ENCODE results near the gene TRAF3IP1. TPM values are rescaled to one million over a fixed set of nuclear protein-coding genes. Genes with fewer than 3 reads are reported as not detected.
"Not testable (repeated sequence)": the region's sequence is repeated elsewhere in the genome, so short reads cannot be mapped to it uniquely, and the experiment has no call there.

The TRAF3IP1 gene
- polyA plus RNA-seq, 4 donors, result 5.1 to 10.1 (median 7.5) TPM

DNA sequence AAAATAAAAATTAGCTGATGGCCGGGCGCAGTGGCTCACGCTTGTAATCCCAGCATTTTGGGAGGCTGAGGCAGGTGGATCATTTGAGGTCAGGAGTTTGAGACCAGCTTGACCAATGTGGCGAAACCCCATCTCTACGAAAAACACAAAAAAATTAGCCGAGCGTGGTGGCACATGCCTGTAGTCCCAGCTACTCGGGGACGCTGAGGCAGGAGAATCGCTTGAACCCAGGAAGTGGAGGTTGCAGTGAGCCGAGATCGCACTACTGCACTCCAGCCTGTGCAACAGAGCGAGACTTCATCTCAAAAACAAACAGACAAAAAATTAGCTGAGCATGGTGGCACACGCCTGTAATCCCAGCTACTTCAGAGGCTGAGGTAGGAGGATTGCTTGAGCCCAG lies 9.6 kb upstream of the TRAF3IP1 start:
- not testable (repeated sequence) for H3K4me3 ChIP-seq (ENCODE audit: low read depth in 1 of 3, low read length in 3 of 3); H3K36me3 ChIP-seq (ENCODE audit: control insufficient read depth in 3 of 3, insufficient read depth in 2 of 3, low read depth in 1 of 3, low read length in 3 of 3); DNase-seq; FAIRE-seq; H3K27ac ChIP-seq (ENCODE audit: low read depth in 1 of 3, low read length in 2 of 3); H3K9me3 ChIP-seq (ENCODE audit: control insufficient read depth in 2 of 2, insufficient read depth in 1 of 2, low read depth in 1 of 2, low read length in 1 of 2); H3K27me3 ChIP-seq (ENCODE audit: control insufficient read depth in 3 of 3, insufficient read depth in 3 of 3, low read length in 3 of 3)
- WGBS, 3 donors, result 88 to 94% (median 89%) methylated on average over 14 of the region's 14 CpGs
- peaks cover 0 to 10% (median 2%) of the 10 kb centered on the region in 3 donors for H3K4me1 ChIP-seq (ENCODE audit: control insufficient read depth in 3 of 3, insufficient read depth in 2 of 3, low read depth in 1 of 3, low read length in 2 of 3)

DNA sequence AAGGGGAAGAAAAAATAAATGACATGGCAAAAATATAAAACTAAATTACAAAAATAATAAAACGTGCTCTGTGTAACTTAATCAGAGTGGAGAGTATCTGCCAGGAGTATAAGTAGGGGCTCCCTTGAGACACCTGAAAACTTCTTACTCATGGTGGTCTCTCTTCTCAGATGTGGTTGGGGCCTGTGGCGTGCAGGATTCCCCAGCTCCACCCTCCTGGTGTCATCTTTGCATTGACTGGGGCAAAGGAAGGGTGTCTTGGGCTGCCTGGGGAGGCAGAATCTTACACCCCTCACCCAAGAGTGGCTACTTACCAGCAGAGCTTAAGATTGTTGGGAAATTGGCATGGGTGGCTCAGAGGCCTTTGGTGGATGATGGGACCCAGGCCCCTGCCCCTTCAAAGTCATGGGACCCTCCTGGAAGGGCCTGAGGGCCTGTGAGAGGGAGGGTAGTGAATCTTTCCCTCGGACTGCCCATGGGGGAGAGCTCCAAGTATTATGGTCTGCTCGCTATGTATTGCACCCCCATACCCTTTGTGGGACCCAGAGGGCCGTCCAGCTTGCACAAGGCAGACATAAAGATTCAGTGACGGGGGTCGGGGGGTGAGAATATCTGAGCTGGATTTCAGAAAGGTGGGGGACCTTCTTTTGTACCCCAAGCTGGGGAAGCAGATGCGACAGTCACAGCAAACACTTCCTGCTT lies 6.9 kb upstream of the TRAF3IP1 start:
- FAIRE-seq (no peak), DNase-seq (no peak)
- Histone ChIP-seq H3K27ac (ENCODE audit: low read depth in 1 of 3, low read length in 2 of 3) (no peak overlapping the region), H3K9me3 (ENCODE audit: control insufficient read depth in 2 of 2, insufficient read depth in 1 of 2, low read depth in 1 of 2, low read length in 1 of 2) (no peaks in the 10 kb centered on the region), H3K4me1 (ENCODE audit: control insufficient read depth in 3 of 3, insufficient read depth in 2 of 3, low read depth in 1 of 3, low read length in 2 of 3) (no peaks in the 10 kb centered on the region), H3K4me3 (ENCODE audit: low read depth in 1 of 3, low read length in 3 of 3) (no peak overlapping the region), H3K36me3 (ENCODE audit: control insufficient read depth in 3 of 3, insufficient read depth in 2 of 3, low read depth in 1 of 3, low read length in 3 of 3) (no peaks in the 10 kb centered on the region), H3K27me3 (ENCODE audit: control insufficient read depth in 3 of 3, insufficient read depth in 3 of 3, low read length in 3 of 3) (no peaks in the 10 kb centered on the region)
- WGBS, 3 donors, result 84 to 94% (median 86%) methylated on average over 8 of the region's 8 CpGs

DNA sequence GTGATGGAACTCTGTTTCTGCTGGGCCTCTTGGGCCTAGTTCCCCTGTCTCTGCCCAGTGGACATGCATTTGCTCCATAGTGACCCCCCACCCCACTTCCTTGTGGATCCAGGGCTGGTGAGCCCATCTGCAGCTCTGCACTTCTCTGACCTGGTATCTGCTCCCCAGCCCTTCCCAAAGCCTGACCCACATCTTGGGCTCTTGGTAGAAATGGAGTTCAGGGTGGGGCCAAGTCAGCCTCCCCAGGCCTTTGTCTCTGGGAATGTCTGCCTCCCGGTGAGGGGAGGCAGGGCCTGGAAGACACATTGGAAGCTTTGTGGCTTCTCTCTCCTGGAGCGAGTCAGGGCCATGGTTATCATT lies 6.3 kb upstream of the TRAF3IP1 start:
- no peaks in the 10 kb centered on the region for H3K36me3 ChIP-seq (ENCODE audit: control insufficient read depth in 3 of 3, insufficient read depth in 2 of 3, low read depth in 1 of 3, low read length in 3 of 3)
- no peaks in the 10 kb centered on the region for H3K4me1 ChIP-seq (ENCODE audit: control insufficient read depth in 3 of 3, insufficient read depth in 2 of 3, low read depth in 1 of 3, low read length in 2 of 3)
- no peaks in the 10 kb centered on the region for H3K9me3 ChIP-seq (ENCODE audit: control insufficient read depth in 2 of 2, insufficient read depth in 1 of 2, low read depth in 1 of 2, low read length in 1 of 2)
- no peaks in the 10 kb centered on the region for H3K27me3 ChIP-seq (ENCODE audit: control insufficient read depth in 3 of 3, insufficient read depth in 3 of 3, low read length in 3 of 3)
- no peak overlapping the region for H3K4me3 ChIP-seq (ENCODE audit: low read depth in 1 of 3, low read length in 3 of 3)
- FAIRE-seq, result no peak
- no peak for DNase-seq
- no peak overlapping the region for H3K27ac ChIP-seq (ENCODE audit: low read depth in 1 of 3, low read length in 2 of 3)
- 65 to 76% (median 69%) methylated on average over 2 of the region's 2 CpGs for WGBS, 3 donors

DNA sequence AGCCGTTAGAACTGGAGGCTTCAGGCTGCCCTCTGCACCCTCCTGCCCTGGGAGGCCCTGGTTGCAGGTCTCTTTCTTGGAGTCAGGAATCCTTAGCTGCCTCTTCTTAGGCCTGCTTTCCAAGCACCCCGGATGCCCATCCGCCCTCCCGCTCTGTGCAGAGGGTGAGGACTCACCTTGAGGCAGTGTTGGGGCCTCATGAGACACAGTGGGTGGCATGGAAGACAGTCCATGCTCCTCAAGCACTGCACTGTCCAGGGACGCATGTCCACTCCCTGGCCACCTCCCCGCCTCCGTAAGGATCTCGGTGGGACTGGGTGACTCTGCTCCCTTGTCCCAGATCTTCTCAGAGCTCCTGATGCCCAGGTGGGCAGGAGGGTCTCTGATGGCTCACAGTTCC lies 5.7 kb upstream of the TRAF3IP1 start:
- no peaks in the 10 kb centered on the region for H3K9me3 ChIP-seq (ENCODE audit: control insufficient read depth in 2 of 2, insufficient read depth in 1 of 2, low read depth in 1 of 2, low read length in 1 of 2)
- no peak overlapping the region for H3K27ac ChIP-seq (ENCODE audit: low read depth in 1 of 3, low read length in 2 of 3)
- H3K27me3 ChIP-seq (ENCODE audit: control insufficient read depth in 3 of 3, insufficient read depth in 3 of 3, low read length in 3 of 3), result no peaks in the 10 kb centered on the region
- 89 to 93% (median 92%) methylated on average over 8 of the region's 8 CpGs for WGBS, 3 donors
- FAIRE-seq, result no peak
- peaks cover 0 to under 1% (median 0%) of the 10 kb centered on the region in 3 donors for H3K4me1 ChIP-seq (ENCODE audit: control insufficient read depth in 3 of 3, insufficient read depth in 2 of 3, low read depth in 1 of 3, low read length in 2 of 3)
- DNase-seq, result no peak
- H3K4me3 ChIP-seq (ENCODE audit: low read depth in 1 of 3, low read length in 3 of 3), result no peak overlapping the region
- no peaks in the 10 kb centered on the region for H3K36me3 ChIP-seq (ENCODE audit: control insufficient read depth in 3 of 3, insufficient read depth in 2 of 3, low read depth in 1 of 3, low read length in 3 of 3)

DNA sequence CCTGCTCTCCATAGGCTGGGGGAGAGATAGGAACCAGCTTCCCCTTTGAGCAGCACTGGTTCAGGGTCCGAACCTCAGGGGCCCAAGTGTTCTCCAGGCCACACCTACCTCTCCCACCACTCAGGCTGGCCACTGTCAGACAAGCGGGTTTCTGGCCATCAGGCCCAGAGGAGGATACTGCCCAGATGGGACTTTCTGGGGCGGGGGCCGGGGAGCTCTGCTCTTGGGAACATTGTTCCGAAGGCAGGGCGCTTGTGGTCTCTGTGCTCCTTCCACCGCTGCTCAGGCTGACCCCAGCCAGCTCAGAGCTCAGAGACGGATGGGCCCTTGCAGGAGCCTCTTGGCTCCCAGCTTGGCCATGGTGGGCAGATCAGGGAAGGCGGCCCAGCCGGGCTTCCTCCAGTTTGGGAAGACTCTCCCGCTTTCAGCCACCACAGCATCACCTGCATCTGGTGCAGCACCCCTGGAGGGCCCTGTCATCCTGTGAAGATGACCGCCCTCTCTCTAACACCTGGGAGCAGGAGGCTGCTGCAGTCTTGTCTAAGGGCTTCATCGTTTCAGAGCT lies 5.2 kb upstream of the TRAF3IP1 start:
- no peak for FAIRE-seq
- no peak for DNase-seq
- Histone ChIP-seq H3K4me3 (ENCODE audit: low read depth in 1 of 3, low read length in 3 of 3) (no peak overlapping the region), H3K4me1 (ENCODE audit: control insufficient read depth in 3 of 3, insufficient read depth in 2 of 3, low read depth in 1 of 3, low read length in 2 of 3) (peaks cover 0 to 4% (median 0%) of the 10 kb centered on the region in 3 donors), H3K36me3 (ENCODE audit: control insufficient read depth in 3 of 3, insufficient read depth in 2 of 3, low read depth in 1 of 3, low read length in 3 of 3) (no peaks in the 10 kb centered on the region), H3K27ac (ENCODE audit: low read depth in 1 of 3, low read length in 2 of 3) (no peak overlapping the region), H3K9me3 (ENCODE audit: control insufficient read depth in 2 of 2, insufficient read depth in 1 of 2, low read depth in 1 of 2, low read length in 1 of 2) (no peaks in the 10 kb centered on the region), H3K27me3 (ENCODE audit: control insufficient read depth in 3 of 3, insufficient read depth in 3 of 3, low read length in 3 of 3) (no peaks in the 10 kb centered on the region)
- WGBS, 3 donors, result 92 to 96% (median 96%) methylated on average over 12 to 13 of the region's 13 CpGs

DNA sequence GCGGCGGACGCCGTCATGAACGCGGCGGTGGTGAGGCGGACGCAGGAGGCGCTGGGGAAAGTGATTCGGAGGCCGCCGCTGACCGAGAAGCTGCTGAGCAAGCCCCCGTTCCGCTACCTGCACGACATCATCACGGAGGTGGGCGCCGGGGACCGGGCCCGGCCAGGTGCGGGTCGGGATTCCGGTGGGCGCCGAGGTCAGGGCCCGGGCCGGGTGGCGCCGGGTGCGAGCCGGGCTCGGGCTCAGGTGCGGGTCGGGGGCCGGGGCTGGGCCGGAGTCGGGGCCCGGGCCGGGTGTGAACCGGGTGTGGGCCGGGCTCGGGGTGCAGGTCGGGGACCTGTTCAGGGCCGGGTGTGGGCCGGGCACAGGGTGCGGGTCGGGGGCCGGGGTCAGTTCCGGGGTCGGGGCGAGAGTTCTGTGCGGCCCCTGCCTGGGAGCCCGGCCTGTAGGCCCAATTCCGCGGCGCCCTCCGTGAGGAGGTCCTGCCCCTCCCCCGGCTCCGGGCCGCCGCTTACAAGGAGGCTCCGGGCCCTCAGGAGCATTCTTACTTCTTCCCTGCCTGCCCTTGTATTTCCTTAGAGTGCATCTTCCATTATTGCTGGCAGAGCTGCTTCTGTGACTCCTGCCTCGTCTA lies 447 bp downstream of the TRAF3IP1 start:
- H3K36me3 ChIP-seq (ENCODE audit: control insufficient read depth in 3 of 3, insufficient read depth in 2 of 3, low read depth in 1 of 3, low read length in 3 of 3), result peaks cover 0 to 13% (median 0%) of the 10 kb centered on the region in 3 donors
- no peaks in the 10 kb centered on the region for H3K9me3 ChIP-seq (ENCODE audit: control insufficient read depth in 2 of 2, insufficient read depth in 1 of 2, low read depth in 1 of 2, low read length in 1 of 2)
- no peak overlapping the region for H3K27ac ChIP-seq (ENCODE audit: low read depth in 1 of 3, low read length in 2 of 3)
- FAIRE-seq (no peak), DNase-seq (peak in 1 of 2 donors; percentile 22)
- H3K4me1 ChIP-seq (ENCODE audit: control insufficient read depth in 3 of 3, insufficient read depth in 2 of 3, low read depth in 1 of 3, low read length in 2 of 3), result peaks cover 0 to 10% (median 2%) of the 10 kb centered on the region in 3 donors
- H3K4me3 ChIP-seq (ENCODE audit: low read depth in 1 of 3, low read length in 3 of 3), result peak overlapping the region; percentile 51 to 83 (median 81)
- WGBS, 3 donors, result 1 to 3% (median 2%) methylated on average over 32 to 65 of the region's 65 CpGs
- H3K27me3 ChIP-seq (ENCODE audit: control insufficient read depth in 3 of 3, insufficient read depth in 3 of 3, low read length in 3 of 3), result no peaks in the 10 kb centered on the region

DNA sequence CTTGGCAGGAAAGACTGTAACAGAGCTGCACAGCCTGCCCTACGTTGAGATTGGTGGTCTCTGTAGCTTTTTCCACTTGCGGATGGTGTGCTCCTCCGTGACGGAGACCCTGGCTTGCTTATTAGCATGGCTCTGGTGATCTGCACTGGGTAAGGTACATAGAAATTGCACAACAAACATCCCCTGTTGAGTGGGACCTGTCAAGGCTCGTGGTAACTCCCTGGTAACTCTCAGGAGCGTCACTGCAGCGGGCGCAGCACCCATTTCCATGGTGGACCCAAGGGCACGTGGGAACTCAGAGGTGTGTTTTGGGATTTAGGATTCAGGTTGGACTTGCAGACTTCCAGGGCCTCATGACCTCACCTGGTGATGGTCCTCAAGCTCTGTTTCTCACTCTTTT lies 1.1 kb downstream of the TRAF3IP1 start:
- Histone ChIP-seq H3K4me3 (ENCODE audit: low read depth in 1 of 3, low read length in 3 of 3) (peak overlapping the region in 2 of 3 donors; percentile 51 to 83), H3K27ac (ENCODE audit: low read depth in 1 of 3, low read length in 2 of 3) (no peak overlapping the region), H3K9me3 (ENCODE audit: control insufficient read depth in 2 of 2, insufficient read depth in 1 of 2, low read depth in 1 of 2, low read length in 1 of 2) (no peaks in the 10 kb centered on the region), H3K36me3 (ENCODE audit: control insufficient read depth in 3 of 3, insufficient read depth in 2 of 3, low read depth in 1 of 3, low read length in 3 of 3) (peaks cover 0 to 20% (median 0%) of the 10 kb centered on the region in 3 donors), H3K4me1 (ENCODE audit: control insufficient read depth in 3 of 3, insufficient read depth in 2 of 3, low read depth in 1 of 3, low read length in 2 of 3) (peaks cover 0 to 10% (median 2%) of the 10 kb centered on the region in 3 donors), H3K27me3 (ENCODE audit: control insufficient read depth in 3 of 3, insufficient read depth in 3 of 3, low read length in 3 of 3) (no peaks in the 10 kb centered on the region)
- FAIRE-seq (no peak), DNase-seq (no peak)
- 71 to 76% (median 74%) methylated on average over 9 of the region's 9 CpGs for WGBS, 3 donors

DNA sequence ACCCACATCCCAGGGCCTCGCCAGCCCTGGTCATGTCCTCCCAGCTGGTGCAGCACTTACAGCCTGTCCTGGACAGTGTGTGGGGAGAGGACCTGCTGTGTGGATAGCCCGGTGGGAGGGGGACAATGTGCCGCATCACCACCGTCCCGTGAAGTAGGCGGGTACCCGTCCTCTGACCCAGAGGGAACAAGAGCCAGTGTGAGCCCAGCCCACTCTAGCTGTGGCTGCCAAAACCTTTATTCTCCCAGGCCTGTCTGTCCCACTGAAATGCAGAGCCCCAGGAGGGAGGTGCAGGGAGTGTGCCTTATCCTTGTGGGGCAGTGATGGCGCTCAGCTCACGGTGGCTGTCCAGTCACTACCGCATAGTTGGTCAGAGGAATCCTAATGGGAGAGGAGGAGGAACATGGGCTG lies 1.7 kb downstream of the TRAF3IP1 start:
- H3K4me3 ChIP-seq (ENCODE audit: low read depth in 1 of 3, low read length in 3 of 3), result no peak overlapping the region
- no peaks in the 10 kb centered on the region for H3K27me3 ChIP-seq (ENCODE audit: control insufficient read depth in 3 of 3, insufficient read depth in 3 of 3, low read length in 3 of 3)
- peaks cover 0 to 10% (median 2%) of the 10 kb centered on the region in 3 donors for H3K4me1 ChIP-seq (ENCODE audit: control insufficient read depth in 3 of 3, insufficient read depth in 2 of 3, low read depth in 1 of 3, low read length in 2 of 3)
- DNase-seq (no peak), FAIRE-seq (no peak)
- peaks cover 0 to 25% (median 0%) of the 10 kb centered on the region in 3 donors for H3K36me3 ChIP-seq (ENCODE audit: control insufficient read depth in 3 of 3, insufficient read depth in 2 of 3, low read depth in 1 of 3, low read length in 3 of 3)
- H3K27ac ChIP-seq (ENCODE audit: low read depth in 1 of 3, low read length in 2 of 3), result no peak overlapping the region
- 85 to 93% (median 89%) methylated on average over 10 of the region's 10 CpGs for WGBS, 3 donors
- no peaks in the 10 kb centered on the region for H3K9me3 ChIP-seq (ENCODE audit: control insufficient read depth in 2 of 2, insufficient read depth in 1 of 2, low read depth in 1 of 2, low read length in 1 of 2)
